AG09309 (cell line): ENCODE results near the gene PHLPP1.

Source experiments
- DNase-seq: peaks from one replicate; pipeline ENCODE4 v3.0.0-alpha.2; 2010; ENCODE audit warnings: low read depth
- H3K4me3 ChIP-seq: 2 replicates; pipeline ENCODE4 v1.5.1; 2011; ENCODE audit warnings: mild to moderate bottlenecking, low read depth, low read length, moderate library complexity; ENCODE audit not compliant: control insufficient read depth
- TF ChIP-seq, protein P1 (sequence below): IDR thresholded peaks from 2 replicates; pipeline ENCODE4 v1.5.1; 2011; ENCODE audit warnings: mild to moderate bottlenecking, low read depth, low read length, inconsistent platforms; ENCODE audit not compliant: insufficient read depth, control insufficient read depth; ENCODE audit errors: missing control alignments

Gene PHLPP1

DNA sequence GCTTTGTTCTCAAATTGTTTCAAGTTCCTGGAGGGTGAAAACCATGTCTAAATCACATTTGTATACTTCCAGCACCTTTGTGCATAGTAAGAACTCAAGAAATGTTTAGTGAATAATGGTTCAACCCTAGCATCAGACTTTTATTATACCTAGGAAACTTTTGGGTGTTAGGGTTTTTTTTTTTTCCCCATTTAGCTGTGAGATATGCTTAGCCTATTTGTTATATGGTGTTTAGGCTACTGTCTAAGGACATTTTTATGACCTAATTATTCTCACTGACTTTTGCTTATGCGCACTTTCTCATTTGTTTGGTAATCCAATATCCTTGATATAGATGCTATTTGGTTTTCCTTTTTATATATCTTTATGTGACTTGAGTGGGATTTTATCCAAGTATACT, 164.7 kb downstream of the PHLPP1 start:
- no peak for DNase-seq
- H3K4me3 ChIP-seq = no peak overlapping the region
- TF ChIP-seq, protein P1, sequence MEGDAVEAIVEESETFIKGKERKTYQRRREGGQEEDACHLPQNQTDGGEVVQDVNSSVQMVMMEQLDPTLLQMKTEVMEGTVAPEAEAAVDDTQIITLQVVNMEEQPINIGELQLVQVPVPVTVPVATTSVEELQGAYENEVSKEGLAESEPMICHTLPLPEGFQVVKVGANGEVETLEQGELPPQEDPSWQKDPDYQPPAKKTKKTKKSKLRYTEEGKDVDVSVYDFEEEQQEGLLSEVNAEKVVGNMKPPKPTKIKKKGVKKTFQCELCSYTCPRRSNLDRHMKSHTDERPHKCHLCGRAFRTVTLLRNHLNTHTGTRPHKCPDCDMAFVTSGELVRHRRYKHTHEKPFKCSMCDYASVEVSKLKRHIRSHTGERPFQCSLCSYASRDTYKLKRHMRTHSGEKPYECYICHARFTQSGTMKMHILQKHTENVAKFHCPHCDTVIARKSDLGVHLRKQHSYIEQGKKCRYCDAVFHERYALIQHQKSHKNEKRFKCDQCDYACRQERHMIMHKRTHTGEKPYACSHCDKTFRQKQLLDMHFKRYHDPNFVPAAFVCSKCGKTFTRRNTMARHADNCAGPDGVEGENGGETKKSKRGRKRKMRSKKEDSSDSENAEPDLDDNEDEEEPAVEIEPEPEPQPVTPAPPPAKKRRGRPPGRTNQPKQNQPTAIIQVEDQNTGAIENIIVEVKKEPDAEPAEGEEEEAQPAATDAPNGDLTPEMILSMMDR = no peak

DNA sequence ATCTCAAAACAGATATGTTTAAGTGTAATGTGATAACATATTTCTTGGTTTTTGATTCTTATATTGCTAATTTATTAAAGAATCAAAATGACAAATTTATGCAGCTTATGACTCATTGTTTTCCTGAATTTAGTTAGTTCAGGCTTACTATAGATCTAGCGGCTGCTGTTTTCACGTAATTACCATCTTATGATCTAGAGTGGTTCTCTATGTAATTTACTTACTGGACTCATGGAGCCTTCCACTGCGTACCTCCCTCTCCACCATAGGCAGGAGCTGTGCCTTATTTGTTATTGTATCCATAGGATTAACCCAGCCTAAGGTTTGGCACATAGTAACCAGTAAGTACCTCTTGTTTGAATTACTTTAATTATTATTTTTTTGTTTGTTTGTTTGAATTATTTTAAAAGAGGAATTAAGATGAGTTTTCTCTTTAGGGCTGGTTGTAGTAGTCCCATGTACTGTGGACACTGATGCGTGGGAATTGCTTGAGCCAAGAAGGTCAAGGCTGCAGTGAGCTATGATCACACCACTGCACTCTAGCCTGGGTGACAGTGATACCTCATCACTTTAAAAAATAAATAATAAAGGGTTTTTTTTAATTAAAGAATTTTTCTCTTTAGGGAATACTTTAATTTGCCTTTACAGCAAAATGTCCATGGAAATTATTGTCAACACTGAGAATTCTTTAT, 165.5 kb downstream of the PHLPP1 start:
- DNase-seq = no peak
- TF ChIP-seq, protein P1 = no peak
- H3K4me3 ChIP-seq = no peak overlapping the region

DNA sequence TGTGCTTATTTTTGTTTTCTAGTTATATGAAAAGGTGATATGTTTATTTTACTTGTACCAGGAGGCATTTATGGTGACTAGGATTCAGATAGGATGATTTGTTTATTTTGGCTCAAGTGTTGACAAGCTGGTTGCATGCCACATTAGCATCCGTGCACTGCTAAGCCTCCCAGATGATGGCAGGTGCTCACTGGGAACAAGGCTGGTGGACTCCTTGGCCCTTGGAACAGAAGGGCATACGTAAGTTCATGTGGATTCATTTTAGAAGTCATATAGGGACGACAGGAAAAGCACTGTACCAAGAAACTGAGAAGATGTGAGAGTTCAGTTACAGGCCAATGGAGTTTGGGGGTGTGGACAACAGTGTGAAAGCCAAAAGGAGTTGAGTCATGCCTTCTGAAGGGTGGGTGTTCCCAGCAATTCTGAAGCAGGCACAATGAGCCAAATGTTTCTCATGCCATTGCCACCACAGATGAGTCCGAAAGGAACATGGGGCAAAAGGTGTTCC, 166.2 kb downstream of the PHLPP1 start:
- H3K4me3 ChIP-seq = no peak overlapping the region
- TF ChIP-seq, protein P1 = no peak
- peak; percentile 80 for DNase-seq

DNA sequence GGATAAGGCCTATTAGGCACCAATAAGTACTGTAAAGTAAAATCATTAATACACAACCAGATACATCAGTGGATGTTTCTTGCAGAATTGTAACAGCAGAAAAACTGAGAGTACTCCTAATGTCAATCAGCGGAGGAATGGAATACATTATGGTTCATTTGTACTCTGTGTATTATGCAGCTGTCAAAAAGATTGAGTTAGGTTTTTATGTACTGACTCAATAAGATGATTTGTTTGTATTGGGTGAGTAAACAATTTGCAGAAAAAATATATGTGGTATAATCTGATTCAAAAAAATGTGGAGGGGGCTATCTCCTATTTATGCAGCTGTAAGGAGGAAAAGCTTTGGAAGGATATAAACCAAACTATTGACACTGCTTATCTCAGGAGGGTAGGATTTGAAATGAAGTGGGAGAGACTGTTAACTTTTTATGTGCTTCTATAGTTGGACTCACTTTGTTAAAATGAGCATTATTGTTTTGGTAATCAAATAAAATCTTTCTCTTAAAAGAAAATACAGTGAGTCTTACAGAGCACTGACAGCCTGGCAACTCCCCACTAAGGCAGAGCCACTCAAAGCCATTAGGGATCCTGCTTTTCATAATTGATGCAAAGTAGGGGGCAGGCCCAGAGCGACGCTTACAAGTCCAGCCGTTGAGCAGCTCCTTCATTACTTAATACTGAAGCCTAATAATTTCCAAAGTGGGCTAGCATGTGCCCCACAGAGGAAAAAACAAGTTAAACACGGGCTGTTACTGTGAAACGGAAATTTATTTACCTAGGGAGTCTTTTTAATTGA, 168.8 kb downstream of the PHLPP1 start:
- TF ChIP-seq, protein P1 = no peak
- no peak overlapping the region for H3K4me3 ChIP-seq
- no peak for DNase-seq

DNA sequence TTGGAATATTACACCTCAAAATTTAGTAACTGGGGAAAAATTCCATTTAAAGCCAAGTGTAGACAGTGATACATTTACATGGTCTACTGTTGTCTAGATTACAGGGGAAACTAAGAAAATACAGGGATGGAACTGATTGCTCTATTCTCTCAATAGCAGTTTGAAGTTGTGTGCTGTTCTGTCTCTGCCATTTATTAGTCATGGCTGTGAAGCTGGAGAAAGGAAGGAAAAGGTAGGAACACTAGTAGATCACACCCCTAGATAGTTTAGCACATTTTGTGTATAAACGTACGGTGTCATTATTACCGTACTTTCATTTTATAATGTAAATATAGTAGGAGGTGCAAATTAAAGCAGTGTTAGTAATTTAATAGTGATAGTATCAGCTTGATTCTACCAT, 170.5 kb downstream of the PHLPP1 start:
- TF ChIP-seq, protein P1 = no peak
- no peak for DNase-seq
- no peak overlapping the region for H3K4me3 ChIP-seq

DNA sequence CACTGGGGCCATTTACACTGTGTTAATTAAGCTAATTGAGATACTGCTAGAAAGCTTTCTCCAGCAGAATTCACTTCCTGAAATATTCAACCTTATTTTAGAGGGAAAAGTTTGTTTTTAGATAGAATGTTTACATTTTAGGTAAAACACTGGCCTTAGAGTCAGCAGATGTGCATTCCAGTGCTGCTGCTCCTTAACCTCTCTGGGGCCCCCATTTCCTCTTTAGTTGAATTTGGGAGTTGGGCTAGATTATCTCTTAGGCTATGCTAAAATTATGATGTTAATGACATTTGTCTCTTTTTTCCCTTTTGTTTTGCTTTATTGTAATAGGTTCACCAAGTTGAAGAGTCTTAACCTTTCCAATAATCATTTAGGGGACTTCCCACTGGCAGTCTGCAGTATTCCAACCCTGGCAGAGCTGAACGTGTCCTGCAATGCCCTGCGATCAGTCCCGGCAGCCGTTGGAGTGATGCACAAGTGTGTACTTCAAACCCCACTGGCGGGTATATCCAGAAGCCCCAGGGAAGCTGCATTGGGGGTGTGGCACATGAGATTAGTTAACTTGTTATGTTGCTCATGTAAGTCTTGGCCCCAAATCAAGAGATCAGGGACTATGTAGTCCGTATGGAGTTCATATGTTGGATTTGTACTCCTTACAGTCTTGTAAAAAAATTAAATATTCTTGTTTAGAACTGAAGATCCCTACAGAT, 179.5 kb downstream of the PHLPP1 start:
- TF ChIP-seq, protein P1 = no peak
- no peak for DNase-seq
- H3K4me3 ChIP-seq = no peak overlapping the region
